Left lung (tissue), 10 donors: ENCODE data around the gene KLRK1. TPM values are rescaled to one million over a fixed set of nuclear protein-coding genes. Genes with fewer than 3 reads are reported as not detected.
"Not testable (repeated sequence)": the region's sequence is repeated elsewhere in the genome, so short reads cannot be mapped to it uniquely, and the experiment has no call there.

Experiments used
- ATAC-seq: fragments of 200-7000 bp; cut with Tn5 transposase; one replicate; pipeline ENCODE4 v1.9.1; 2020; ENCODE audit warnings: moderate library complexity
- DNase-seq, 4 donors: peaks; one replicate each; pipeline ENCODE4 v3.0.0-alpha.2; 2013 to 2020
- H3K27ac ChIP-seq, 2 donors: fragments of 200-600 bp; sonication (generic) in 1 of 2; one replicate each; pipeline versions ENCODE4 v1.5.0 to v1.8.0; 2020 to 2021
- H3K27me3 ChIP-seq, 2 donors: fragments of 200-600 bp; sonication (generic) in 1 of 2; one replicate each; pipeline versions ENCODE4 v1.5.0 to v1.8.0; 2020 to 2021
- H3K36me3 ChIP-seq, 2 donors: fragments of 200-600 bp; sonication (generic) in 1 of 2; one replicate each; pipeline versions ENCODE4 v1.5.0 to v1.8.0; 2020 to 2021
- H3K4me1 ChIP-seq, 2 donors: fragments of 200-600 bp; one replicate each; pipeline ENCODE4 v1.8.0; 2021
- H3K4me3 ChIP-seq, 2 donors: fragments of 200-600 bp; sonication (generic) in 1 of 2; one replicate each; pipeline versions ENCODE4 v1.5.0 to v1.8.0; 2020 to 2021; ENCODE audit warnings: mild to moderate bottlenecking in 1 of 2
- H3K9me3 ChIP-seq, 2 donors: fragments of 200-600 bp; sonication (generic) in 1 of 2; one replicate each; pipeline versions ENCODE4 v1.5.0 to v1.8.0; 2020 to 2021
- CTCF ChIP-seq, 2 donors: fragments of 200-600 bp; sonication (generic) in 1 of 2; IDR thresholded peaks; one replicate each; pipeline versions ENCODE4 v1.5.0 to v1.8.0; 2021; ENCODE audit warnings: antibody characterized with exemption in 2 of 2
- intact Hi-C, 2 donors: fragments of 100-400 bp; cut with DNase I; formaldehyde crosslinking; loops; one replicate each; pipeline versions ENCODE4 v1.11.2 to v1.14.2; 2022
- polyA plus RNA-seq, 6 donors: library from polyadenylated mRNA; unstranded; fragments of 120-200 nt; gene quantifications; one replicate each; pipeline ENCODE4 v1.2.1, GENCODE V29; 2013; ENCODE audit not compliant: insufficient read length in 6 of 6
- total RNA-seq, 2 donors: library from RNA; stranded (reverse); fragmentation: NEBNext Ultra II Directional; extraction: Animal tissue kit (Norgen Biotek cat#: 25700); gene quantifications; one replicate each; pipeline ENCODE4 v1.2.1, GENCODE V29; 2021
- donor health status: DM: no; HTN: yes; CAD: no.
- donor health status: DM: no; HTN: no; CAD: no.

KLRK1 gene
- total and polyA plus RNA-seq, 8 donors, result 0.70 to 4.9 (median 2.0) TPM

GRCh38 chr12:10354502-10354901 is 35.3 kb downstream of the KLRK1 start:
- Histone ChIP-seq H3K4me3 (no peak overlapping the region), H3K36me3 (no peaks in the 10 kb centered on the region), H3K27ac (no peak overlapping the region), H3K27me3 (no peaks in the 10 kb centered on the region), H3K9me3 (no peaks in the 10 kb centered on the region), H3K4me1 (no peaks in the 10 kb centered on the region)
- ATAC-seq (peak; percentile 71), DNase-seq (peak in 1 of 4 donors; percentile 61)
- no peak for TF ChIP-seq CTCF (IDR thresholded peaks at IDR 0.05)
- intact Hi-C loops, result no loop called here

DNA sequence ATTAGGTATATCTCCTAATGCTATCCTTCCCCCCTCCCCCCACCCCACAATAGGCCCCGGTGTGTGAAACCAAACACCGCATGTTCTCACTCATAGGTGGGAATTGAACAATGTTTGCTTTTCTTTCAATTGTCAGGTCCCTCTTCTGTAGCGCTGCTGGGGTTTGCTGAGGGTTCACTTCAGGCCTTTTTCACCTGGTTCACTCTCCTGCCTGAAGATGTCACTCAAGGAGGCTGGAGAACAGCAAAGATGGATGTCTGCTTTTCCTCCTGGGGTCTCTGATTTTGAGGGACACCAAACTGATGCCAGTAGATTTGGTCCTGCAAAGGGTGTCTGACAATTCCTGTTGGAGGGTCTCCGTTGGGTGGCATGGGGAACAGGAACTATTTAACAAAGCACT is 35.8 kb downstream of the KLRK1 start:
- ATAC-seq, result no peak
- H3K4me3 ChIP-seq, result no peak overlapping the region
- H3K36me3 ChIP-seq, result no peaks in the 10 kb centered on the region
- no peak overlapping the region for H3K27ac ChIP-seq
- no peaks in the 10 kb centered on the region for H3K9me3 ChIP-seq
- TF ChIP-seq CTCF (IDR thresholded peaks at IDR 0.05), result no peak
- no peak for DNase-seq
- no peaks in the 10 kb centered on the region for H3K4me1 ChIP-seq
- no peaks in the 10 kb centered on the region for H3K27me3 ChIP-seq
- intact Hi-C loops, result no loop called here

- H3K9me3 ChIP-seq, H3K4me1 ChIP-seq, H3K27me3 ChIP-seq, H3K4me3 ChIP-seq, DNase-seq, intact Hi-C loops, H3K27ac ChIP-seq, ATAC-seq, H3K36me3 ChIP-seq: not testable (repeated sequence)
Measured at GRCh38 chr12:10351457-10351856, 38.4 kb downstream of the KLRK1 start.

- no peak overlapping the region for H3K27ac ChIP-seq
- TF ChIP-seq CTCF (IDR thresholded peaks at IDR 0.05), result no peak
- no peak for ATAC-seq
Measured at GRCh38 chr12:10341892-10342509, 47.8 kb downstream of the KLRK1 start.

DNA sequence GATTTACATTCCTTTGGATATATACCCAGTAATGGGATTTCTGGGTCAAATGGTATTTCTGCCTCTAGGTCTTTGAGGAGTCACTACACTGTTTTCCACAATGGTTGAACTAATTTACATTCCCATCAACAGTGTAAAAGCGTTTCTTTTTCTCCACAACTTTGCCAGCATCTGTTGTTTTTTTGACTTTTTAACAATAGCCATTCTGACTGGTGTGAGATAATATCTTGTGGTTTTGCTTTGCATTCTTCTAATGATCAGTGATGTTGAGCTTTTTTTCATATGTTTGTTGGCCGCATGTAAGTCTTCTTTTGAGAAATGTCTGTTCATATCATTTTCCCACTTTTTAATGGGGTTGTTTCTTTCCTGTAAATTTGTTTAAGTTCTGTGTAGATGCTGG is 48.9 kb downstream of the KLRK1 start:
- H3K9me3 ChIP-seq, ATAC-seq, H3K4me1 ChIP-seq, intact Hi-C loops, H3K4me3 ChIP-seq, H3K27ac ChIP-seq, H3K27me3 ChIP-seq, DNase-seq, H3K36me3 ChIP-seq: not testable (repeated sequence)

More at GRCh38 chr12:10341892-10342509, 47.8 kb downstream of the KLRK1 start:
- Histone ChIP-seq H3K27me3 (no peaks in the 10 kb centered on the region), H3K4me3 (no peak overlapping the region), H3K36me3 (no peaks in the 10 kb centered on the region), H3K4me1 (peaks cover 0 to 3% of the 10 kb centered on the region in 2 donors), H3K9me3 (peaks cover 0 to 5% of the 10 kb centered on the region in 2 donors)
- DNase-seq, result no peak
- intact Hi-C loops, result no loop called here

DNA sequence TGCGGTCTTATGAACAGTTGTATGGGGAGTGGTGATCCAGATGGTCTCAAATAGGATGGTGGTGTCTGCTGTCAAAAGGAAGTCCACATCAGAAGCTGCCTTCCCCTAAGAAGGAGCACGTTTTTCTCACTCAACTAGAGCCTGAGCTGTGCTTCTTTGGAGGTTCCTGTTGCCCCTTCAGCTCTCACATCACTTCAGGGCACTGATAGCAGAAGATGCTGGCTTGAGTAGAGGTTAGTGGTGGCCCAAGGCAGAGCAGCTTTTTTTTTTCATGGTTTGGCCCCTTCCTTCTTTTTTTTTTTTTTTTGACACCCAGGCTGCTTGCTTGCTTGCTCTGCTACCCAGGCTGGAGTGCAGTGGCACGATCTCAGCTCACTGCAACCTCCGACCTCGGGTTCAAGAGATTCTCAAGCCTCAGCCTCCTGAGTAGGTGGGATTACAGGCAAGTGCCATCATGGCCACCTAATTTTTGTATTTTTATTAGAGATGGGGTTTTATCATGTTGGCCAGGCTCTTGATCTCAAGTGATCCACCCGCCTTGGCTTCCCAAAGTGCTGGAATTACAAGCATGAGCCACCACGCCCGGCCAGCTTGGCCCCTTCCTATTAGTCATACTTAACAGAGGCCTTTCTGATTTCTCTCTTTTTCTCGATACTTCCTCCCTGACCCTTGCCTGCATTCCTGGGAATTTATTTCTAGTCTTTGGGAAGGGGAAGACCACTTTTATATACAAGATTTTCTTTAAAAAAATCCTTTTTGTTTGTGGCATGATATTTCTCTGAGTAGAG is 50.6 kb downstream of the KLRK1 start:
- no peaks in the 10 kb centered on the region for H3K36me3 ChIP-seq
- H3K4me1 ChIP-seq, result peaks cover 0 to 3% of the 10 kb centered on the region in 2 donors
- TF ChIP-seq CTCF (IDR thresholded peaks at IDR 0.05), result no peak
- no peak overlapping the region for H3K27ac ChIP-seq
- DNase-seq (no peak), ATAC-seq (peak; percentile 31)
- H3K9me3 ChIP-seq, result peaks cover 0 to 5% of the 10 kb centered on the region in 2 donors
- no peaks in the 10 kb centered on the region for H3K27me3 ChIP-seq
- intact Hi-C loops, result no loop called here
- no peak overlapping the region for H3K4me3 ChIP-seq

GRCh38 chr12:10338470-10338869 is 51.4 kb downstream of the KLRK1 start:
- intact Hi-C loops, H3K36me3 ChIP-seq, DNase-seq, ATAC-seq, H3K27ac ChIP-seq, H3K9me3 ChIP-seq, H3K27me3 ChIP-seq, H3K4me1 ChIP-seq, H3K4me3 ChIP-seq: not testable (repeated sequence)

DNA sequence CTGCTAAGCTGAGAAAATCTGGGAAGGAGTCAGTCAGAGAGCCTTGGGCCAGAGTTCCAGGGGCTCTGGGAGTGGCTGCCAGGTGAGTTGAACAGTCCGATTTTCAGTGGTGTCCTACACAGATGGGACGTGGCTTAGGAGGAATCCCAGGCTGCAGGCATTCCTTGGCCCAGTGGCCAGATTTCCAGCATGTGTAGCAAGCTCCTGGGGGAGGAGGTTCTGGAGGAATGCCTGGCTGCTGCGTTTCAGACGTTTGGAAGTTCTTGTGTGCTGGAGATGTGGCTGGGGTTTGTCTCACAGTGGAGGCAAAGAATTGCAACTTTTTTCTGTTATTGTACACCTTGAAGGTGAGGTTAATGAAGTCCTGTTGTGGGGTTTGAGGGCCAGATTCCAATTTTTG is 53.6 kb downstream of the KLRK1 start:
- H3K36me3 ChIP-seq, H3K4me3 ChIP-seq, H3K9me3 ChIP-seq, ATAC-seq, DNase-seq, H3K27ac ChIP-seq, H3K4me1 ChIP-seq, H3K27me3 ChIP-seq, intact Hi-C loops: not testable (repeated sequence)
